HL-60 (cell line): ENCODE results near the gene SEC14L1.

ENCODE experiments used
- GABPA ChIP-seq: IDR thresholded peaks from 2 replicates; pipeline ENCODE4 v1.6.1; 2012; ENCODE audit warnings: low read depth
- TF ChIP-seq, protein P1 (sequence below): IDR thresholded peaks from one replicate; pipeline ENCODE4 v1.5.1; 2011; ENCODE audit warnings: low read length, control low read depth, inconsistent platforms; ENCODE audit not compliant: insufficient read depth

DNA sequence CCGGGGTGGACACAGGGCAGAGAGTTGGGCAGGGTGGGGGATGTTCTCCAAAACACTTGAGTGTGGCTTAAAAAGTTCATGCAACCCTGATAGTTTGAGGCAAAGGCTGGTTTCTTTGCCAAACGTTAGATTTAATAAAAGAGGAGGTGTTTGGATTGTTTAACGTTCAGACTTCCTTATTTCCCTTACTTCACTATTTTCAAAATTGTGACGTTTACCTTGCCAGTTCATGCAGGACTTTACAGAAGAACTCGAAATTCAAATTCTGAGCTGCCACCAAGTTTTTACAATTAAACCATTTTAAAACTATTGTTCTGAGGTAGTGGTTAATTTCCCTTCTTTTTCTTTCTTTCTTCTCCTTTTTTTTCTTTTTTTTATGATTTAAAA lies 5.5 kb downstream of the SEC14L1 start:
- TF ChIP-seq, protein P1, sequence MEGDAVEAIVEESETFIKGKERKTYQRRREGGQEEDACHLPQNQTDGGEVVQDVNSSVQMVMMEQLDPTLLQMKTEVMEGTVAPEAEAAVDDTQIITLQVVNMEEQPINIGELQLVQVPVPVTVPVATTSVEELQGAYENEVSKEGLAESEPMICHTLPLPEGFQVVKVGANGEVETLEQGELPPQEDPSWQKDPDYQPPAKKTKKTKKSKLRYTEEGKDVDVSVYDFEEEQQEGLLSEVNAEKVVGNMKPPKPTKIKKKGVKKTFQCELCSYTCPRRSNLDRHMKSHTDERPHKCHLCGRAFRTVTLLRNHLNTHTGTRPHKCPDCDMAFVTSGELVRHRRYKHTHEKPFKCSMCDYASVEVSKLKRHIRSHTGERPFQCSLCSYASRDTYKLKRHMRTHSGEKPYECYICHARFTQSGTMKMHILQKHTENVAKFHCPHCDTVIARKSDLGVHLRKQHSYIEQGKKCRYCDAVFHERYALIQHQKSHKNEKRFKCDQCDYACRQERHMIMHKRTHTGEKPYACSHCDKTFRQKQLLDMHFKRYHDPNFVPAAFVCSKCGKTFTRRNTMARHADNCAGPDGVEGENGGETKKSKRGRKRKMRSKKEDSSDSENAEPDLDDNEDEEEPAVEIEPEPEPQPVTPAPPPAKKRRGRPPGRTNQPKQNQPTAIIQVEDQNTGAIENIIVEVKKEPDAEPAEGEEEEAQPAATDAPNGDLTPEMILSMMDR = no peak
- TF ChIP-seq GABPA = no peak
